Large intestine (tissue), 3 donors: Measurements from ENCODE around the gene SERGEF. TPM values are rescaled to one million over a fixed set of nuclear protein-coding genes. Genes with fewer than 3 reads are reported as not detected.

ENCODE experiments used
- DNase-seq, 2 donors: peaks; one replicate each; pipeline versions ENCODE4 v3.0.0 to v3.0.0-alpha.2; 2013
- H3K27ac ChIP-seq: one replicate; pipeline ENCODE4 v1.5.1; 2013; ENCODE audit warnings: low read length
- H3K27me3 ChIP-seq: 2 replicates; pipeline ENCODE4 v1.6.1; 2013; ENCODE audit warnings: low read length; ENCODE audit not compliant: control insufficient read depth, insufficient read depth
- H3K36me3 ChIP-seq: 2 replicates; pipeline ENCODE4 v1.6.1; 2013; ENCODE audit warnings: low read length; ENCODE audit not compliant: control insufficient read depth, insufficient read depth
- H3K4me1 ChIP-seq: one replicate; pipeline ENCODE4 v1.6.1; 2013; ENCODE audit warnings: low read length; ENCODE audit not compliant: control insufficient read depth, insufficient read depth
- H3K4me3 ChIP-seq: one replicate; pipeline ENCODE4 v1.5.1; 2013; ENCODE audit warnings: low read length
- H3K9me3 ChIP-seq: one replicate; pipeline ENCODE4 v1.6.1; 2013; ENCODE audit warnings: mild to moderate bottlenecking, low read depth, low read length, moderate library complexity; ENCODE audit not compliant: control insufficient read depth
- WGBS: methylation state at CpG from one replicate; pipeline ENCODE4 v1.1.5; 2013; ENCODE audit warnings: low lambda C conversion rate; ENCODE audit not compliant: insufficient coverage; 5-methylcytosine and 5-hydroxymethylcytosine counted together
- polyA plus RNA-seq: library from polyadenylated mRNA; unstranded; fragments of 120-200 nt; gene quantifications from one replicate; pipeline ENCODE4 v1.2.1, GENCODE V29; 2013

Gene SERGEF
- polyA plus RNA-seq, 1 donor: 19.7 TPM

DNA sequence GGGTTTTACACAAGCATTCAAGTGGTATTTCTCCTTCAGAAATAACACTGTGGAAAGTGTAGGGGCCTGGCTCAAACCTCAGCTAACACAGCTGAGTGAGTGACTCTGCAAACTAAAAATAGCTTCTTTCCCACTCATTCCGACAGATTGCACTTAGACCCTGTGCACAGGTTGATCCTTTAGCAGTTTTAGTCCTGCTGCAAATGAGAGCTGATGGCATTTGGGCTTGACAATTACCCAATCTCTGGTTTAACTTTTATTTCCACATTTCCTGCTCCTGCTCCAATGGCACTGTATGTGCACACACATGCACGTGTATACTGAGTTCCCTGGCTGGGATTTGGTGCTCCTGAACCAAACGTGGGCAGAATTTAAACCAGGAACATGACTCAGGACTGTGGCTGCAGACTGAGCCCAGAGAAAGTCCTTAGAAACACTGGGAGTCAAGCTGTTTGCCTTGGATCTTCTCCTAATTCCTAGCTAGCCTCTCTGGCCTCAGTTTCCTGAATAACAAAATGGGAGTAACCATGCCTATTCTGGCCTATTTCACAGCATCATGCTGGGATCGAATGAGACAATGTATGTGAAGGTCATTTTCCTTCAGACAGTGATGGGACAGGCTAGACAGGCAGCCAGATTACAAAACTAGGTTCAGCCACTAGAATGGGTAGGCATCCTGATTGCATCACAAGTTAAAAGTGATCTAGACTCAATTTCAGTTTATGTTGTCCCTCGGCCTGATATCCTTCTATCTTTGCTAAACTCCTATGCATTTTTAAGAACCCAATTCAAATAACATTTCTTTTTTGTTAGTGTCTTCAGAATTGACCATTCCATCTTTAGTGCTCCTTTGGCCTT, 58.2 kb downstream of the SERGEF start:
- H3K27ac ChIP-seq: no peak overlapping the region
- peaks cover 32% of the 10 kb centered on the region for H3K36me3 ChIP-seq
- H3K9me3 ChIP-seq: no peaks in the 10 kb centered on the region
- WGBS: 60% methylated on average over 1 of the region's 5 CpGs
- H3K4me3 ChIP-seq: no peak overlapping the region
- no peaks in the 10 kb centered on the region for H3K4me1 ChIP-seq
- no peaks in the 10 kb centered on the region for H3K27me3 ChIP-seq
- no peak for DNase-seq

DNA sequence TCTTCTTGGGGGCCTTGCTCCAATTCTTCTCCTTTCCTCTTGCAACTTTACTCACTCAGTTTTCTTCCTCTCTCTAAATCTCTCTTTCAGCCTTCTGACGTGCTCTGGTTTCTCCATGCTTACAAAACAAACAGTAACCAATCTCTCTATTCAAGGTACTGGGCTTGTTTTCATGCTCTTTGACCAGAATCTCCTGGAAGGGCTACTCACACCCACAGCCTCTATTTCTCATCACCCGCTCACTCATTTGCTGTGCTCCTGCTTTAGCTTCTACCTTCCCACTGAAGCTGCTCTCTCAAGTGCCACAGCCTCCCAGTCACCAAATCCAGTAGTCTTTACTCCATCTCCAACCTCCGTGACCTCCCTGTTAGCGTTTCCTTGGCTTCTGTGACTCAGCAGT, 60.4 kb downstream of the SERGEF start:
- WGBS: 83% methylated on average over 2 of the region's 4 CpGs
- no peak overlapping the region for H3K4me3 ChIP-seq
- H3K27me3 ChIP-seq: no peaks in the 10 kb centered on the region
- H3K36me3 ChIP-seq: peaks cover 27% of the 10 kb centered on the region
- DNase-seq: no peak
- no peak overlapping the region for H3K27ac ChIP-seq
- no peaks in the 10 kb centered on the region for H3K9me3 ChIP-seq
- no peaks in the 10 kb centered on the region for H3K4me1 ChIP-seq

DNA sequence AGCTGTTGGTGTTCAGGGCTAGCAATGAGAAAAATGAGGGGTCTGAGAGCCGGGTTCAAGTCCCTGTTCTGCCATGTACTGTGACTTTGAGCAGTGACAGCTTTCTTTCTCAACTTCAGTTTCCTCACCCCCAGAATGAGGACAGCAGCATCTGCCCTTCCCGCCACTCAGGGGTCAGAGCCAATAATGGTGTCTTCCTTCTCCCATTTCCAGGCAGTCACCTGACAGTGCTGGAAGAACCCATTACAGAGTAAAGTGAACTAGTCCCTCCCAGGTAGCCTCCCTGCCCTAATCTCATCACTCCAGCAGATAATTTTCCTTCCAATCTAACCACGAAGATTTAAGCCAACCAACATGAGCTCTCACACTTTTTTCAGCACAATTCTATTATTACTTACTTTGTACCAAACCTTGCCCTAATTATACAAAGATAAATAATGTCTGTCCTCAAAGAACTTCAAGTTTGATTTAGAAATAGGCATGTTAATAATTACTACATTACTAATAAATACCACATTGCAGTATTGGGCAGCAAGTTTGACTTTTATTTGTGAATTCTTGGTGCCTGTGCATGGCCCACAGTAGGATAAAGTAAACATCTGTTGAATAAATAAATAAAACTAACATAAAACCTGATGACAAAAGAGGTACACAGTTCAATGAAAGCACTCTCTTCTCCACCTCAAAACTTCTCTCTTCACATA, 61.0 kb downstream of the SERGEF start:
- WGBS: no CpG with 5 or more reads among the region's 3 CpGs

DNA sequence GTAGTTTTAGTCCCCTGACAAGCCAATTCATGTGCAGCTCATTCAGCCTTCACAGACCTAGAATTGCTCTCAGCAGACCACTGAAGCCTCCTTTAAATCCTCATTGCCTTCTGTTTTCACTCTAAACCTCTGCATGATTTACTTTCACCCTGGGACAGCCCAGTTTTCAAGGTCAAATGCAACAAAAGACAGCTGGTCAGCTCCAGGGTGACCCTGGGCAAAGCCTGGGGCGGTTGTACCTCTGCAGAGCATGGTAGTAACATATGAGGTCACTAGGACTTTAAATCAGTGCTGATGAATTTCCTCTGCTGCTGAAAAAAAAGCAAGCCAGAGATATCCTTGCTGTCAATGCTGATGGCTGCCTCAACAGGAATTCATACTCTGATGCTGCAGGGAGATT, 62.2 kb downstream of the SERGEF start:
- Histone ChIP-seq H3K27me3 (no peaks in the 10 kb centered on the region), H3K4me3 (no peak overlapping the region), H3K9me3 (no peaks in the 10 kb centered on the region), H3K27ac (no peak overlapping the region), H3K36me3 (peaks cover 17% of the 10 kb centered on the region), H3K4me1 (no peaks in the 10 kb centered on the region)
- no peak for DNase-seq
- WGBS: no CpG with 5 or more reads among the region's 1 CpG

More for the DNA sequence above, 61.0 kb downstream of the SERGEF start:
- H3K36me3 ChIP-seq: peaks cover 27% of the 10 kb centered on the region
- no peaks in the 10 kb centered on the region for H3K27me3 ChIP-seq
- H3K4me3 ChIP-seq: no peak overlapping the region
- no peak for DNase-seq
- no peak overlapping the region for H3K27ac ChIP-seq
- no peaks in the 10 kb centered on the region for H3K9me3 ChIP-seq
- H3K4me1 ChIP-seq: no peaks in the 10 kb centered on the region

DNA sequence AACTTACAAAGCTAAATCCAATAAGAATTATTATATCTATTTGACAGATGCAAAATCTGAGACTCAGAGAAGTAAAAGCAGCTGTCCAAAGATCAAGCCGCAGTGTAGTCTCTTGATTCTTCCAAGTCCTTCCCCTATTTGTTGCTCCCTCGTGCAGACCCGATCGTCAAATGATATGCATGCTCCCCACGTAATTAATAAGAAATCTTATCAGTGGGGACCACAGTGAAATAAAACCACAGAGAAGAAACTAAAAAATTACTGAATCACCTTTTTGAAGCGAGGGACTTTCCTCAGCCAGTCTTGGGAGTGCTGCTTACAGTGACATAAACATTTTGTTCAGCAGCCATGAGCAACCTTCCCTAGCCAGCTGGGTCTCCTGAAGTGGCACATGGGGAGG, 64.6 kb downstream of the SERGEF start:
- H3K36me3 ChIP-seq: peaks cover 7% of the 10 kb centered on the region
- no peak overlapping the region for H3K27ac ChIP-seq
- H3K4me1 ChIP-seq: no peaks in the 10 kb centered on the region
- H3K4me3 ChIP-seq: no peak overlapping the region
- peaks cover 3% of the 10 kb centered on the region for H3K9me3 ChIP-seq
- WGBS: 100% methylated on average over 1 of the region's 6 CpGs
- H3K27me3 ChIP-seq: no peaks in the 10 kb centered on the region
- no peak for DNase-seq

DNA sequence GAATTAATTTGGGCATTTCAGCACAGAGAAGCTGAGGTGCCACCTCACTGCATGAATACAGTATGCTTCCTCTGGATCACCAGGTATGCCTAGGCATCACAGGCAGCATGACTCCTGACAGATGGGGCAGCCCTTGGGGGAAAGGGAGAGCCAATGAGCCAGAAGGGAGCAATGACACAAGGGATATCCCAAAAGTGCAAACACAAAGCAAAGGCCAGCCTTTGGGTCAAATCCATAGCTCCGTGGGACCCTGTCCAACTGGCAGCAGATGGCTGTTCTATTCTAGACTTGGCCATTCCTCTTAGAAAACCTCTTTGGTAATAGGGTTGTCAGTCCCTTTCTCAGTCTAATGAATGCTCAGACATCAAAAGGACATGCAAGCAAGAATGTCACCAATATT, 73.3 kb downstream of the SERGEF start:
- WGBS: no CpG with 5 or more reads among the region's 1 CpG
- DNase-seq: no peak
- H3K9me3 ChIP-seq: peaks cover 3% of the 10 kb centered on the region
- H3K36me3 ChIP-seq: no peaks in the 10 kb centered on the region
- H3K27ac ChIP-seq: no peak overlapping the region
- H3K4me1 ChIP-seq: no peaks in the 10 kb centered on the region
- no peaks in the 10 kb centered on the region for H3K27me3 ChIP-seq
- H3K4me3 ChIP-seq: no peak overlapping the region

DNA sequence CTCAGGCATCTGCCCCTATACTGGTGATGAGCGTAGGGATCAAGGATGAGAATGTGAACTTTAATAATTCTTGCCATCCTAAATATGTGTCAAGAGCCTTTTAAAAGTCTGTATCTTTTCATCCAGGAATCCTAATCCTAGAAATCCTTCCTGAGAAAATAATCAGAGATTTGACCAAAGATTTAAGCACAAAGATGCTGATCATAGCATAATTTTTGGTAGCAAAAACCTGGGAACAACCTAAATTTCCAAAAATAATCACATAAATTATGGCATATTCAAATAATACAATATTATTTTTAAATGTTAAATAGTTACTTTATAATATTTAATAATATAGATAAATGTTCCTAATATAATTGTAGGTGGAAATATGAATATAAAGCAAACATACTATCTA, 76.1 kb downstream of the SERGEF start:
- no peak overlapping the region for H3K4me3 ChIP-seq
- 86% methylated on average over 1 of the region's 1 CpG for WGBS
- H3K27ac ChIP-seq: no peak overlapping the region

DNA sequence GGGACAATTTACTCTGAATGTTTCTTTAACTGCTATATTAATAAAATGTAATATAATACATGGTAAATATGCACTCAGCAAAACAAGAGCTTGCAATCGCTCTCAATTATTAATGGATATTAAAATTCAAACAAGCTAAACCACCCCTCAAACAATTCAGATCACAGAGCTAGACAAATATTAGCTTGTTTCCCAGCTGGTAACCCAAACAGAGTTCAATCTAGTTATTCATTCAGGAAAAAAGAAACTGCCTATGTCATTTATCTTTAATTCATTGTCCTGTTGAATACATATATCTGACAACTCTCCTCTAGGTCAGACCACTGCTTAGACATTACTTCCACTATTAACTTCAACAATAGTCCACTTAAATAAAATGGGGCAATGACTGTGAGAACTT, 78.7 kb downstream of the SERGEF start:
- DNase-seq: no peak
- no peaks in the 10 kb centered on the region for H3K27me3 ChIP-seq
- no peaks in the 10 kb centered on the region for H3K4me1 ChIP-seq
- H3K4me3 ChIP-seq: no peak overlapping the region
- no peaks in the 10 kb centered on the region for H3K9me3 ChIP-seq
- H3K36me3 ChIP-seq: no peaks in the 10 kb centered on the region
- no peak overlapping the region for H3K27ac ChIP-seq
- no CpG with 5 or more reads among the region's 1 CpG for WGBS

More for the DNA sequence above, 76.1 kb downstream of the SERGEF start:
- no peaks in the 10 kb centered on the region for H3K36me3 ChIP-seq
- DNase-seq: no peak
- H3K4me1 ChIP-seq: no peaks in the 10 kb centered on the region
- H3K9me3 ChIP-seq: no peaks in the 10 kb centered on the region
- no peaks in the 10 kb centered on the region for H3K27me3 ChIP-seq

DNA sequence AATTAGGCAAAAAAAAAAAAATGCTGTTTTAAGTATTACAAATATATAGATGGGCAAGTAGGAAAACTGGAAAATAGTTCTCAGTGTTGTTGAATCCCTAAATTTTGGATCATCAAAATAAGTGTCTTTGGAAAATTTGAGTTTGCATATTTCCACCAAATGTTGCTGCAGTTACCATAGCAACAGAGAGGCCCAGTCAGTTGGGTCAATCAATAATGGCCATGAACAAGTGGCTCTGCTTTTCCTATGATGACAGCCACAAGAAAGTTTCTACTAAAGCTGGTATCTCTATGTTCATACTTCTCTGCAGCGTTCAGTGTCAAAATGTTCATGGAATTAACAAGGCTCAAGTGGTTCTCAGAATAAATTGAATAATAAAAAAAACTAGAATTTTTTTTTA, 79.1 kb downstream of the SERGEF start:
- Histone ChIP-seq H3K9me3 (no peaks in the 10 kb centered on the region), H3K27ac (no peak overlapping the region), H3K36me3 (no peaks in the 10 kb centered on the region), H3K4me3 (no peak overlapping the region), H3K4me1 (no peaks in the 10 kb centered on the region), H3K27me3 (no peaks in the 10 kb centered on the region)
- WGBS: 80% methylated on average over 1 of the region's 1 CpG
- no peak for DNase-seq

DNA sequence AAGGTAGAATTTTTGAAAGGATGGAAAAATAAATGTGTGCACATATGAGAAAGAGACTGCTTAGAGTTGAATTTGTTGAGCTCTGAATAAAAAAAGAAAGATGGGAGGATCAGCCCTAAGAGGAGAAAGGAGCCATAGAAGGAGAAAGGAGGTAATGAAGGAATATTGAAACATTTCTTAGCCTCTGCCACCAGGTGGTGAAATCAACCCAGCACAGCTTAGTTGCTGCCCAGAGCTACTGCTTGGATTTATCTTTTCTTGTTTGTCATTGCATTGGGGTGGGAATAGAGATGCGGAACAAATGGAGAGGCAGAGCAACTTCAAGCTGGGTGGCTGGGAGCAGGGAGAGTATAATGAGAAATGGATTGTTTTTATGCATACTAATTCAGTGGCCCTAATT, 80.4 kb downstream of the SERGEF start:
- Histone ChIP-seq H3K27ac (no peak overlapping the region), H3K27me3 (no peaks in the 10 kb centered on the region), H3K36me3 (no peaks in the 10 kb centered on the region), H3K9me3 (no peaks in the 10 kb centered on the region), H3K4me1 (no peaks in the 10 kb centered on the region), H3K4me3 (no peak overlapping the region)
- no peak for DNase-seq
- no CpG with 5 or more reads among the region's 1 CpG for WGBS
